Measurements from ENCODE around the gene ZNF410.

DNA sequence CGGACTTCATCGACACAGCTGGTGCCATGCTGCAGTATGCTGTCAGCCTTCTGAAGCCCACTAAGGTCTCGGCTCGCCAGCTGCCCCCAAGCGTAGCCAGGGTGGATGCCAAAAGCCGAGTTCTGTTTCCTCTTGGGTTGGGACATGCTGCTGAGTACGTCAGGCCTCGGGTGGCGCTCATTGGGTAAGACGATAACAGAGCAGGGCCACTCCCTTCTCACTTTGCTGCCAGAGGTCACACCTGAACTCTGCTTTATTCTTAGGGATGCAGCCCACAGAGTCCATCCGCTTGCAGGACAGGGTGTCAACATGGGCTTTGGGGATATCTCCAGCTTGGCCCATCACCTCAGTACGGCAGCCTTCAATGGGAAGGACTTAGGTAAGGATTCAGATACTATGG is 74.5 kb downstream of the ZNF410 start:
- TF ChIP-seq JUNB (CRISPR knock-in tag; IDR thresholded peaks at IDR 0.05; ENCODE audit: borderline replicate concordance) (no peak), NR3C1 (CRISPR knock-in tag; IDR thresholded peaks at IDR 0.05) (no peak), ZNF878 (CRISPR knock-in tag; IDR thresholded peaks at IDR 0.05) (no peak), EP300 (IDR thresholded peaks at IDR 0.05; ENCODE audit: low read depth in 2 of 2, low read length in 2 of 2) (no peak), EP300 (CRISPR knock-in tag; IDR thresholded peaks at IDR 0.05; ENCODE audit: borderline replicate concordance) (no peak), TAF1 (CRISPR knock-in tag; IDR thresholded peaks at IDR 0.05) (no peak), THAP11 (CRISPR knock-in tag; IDR thresholded peaks at IDR 0.05) (no peak), NR2F6 (IDR thresholded peaks at IDR 0.05) (no peak), NR2F6 (CRISPR knock-in tag; IDR thresholded peaks at IDR 0.05) (no peak), RBM39 (IDR thresholded peaks at IDR 0.05; ENCODE audit: low read depth, low read length, poor library complexity, severe bottlenecking) (no peak), PHF20 (CRISPR knock-in tag; IDR thresholded peaks at IDR 0.05) (no peak), TCF7L2 (IDR thresholded peaks at IDR 0.05; ENCODE audit: low read depth, low read length) (no peak), POLR2A (IDR thresholded peaks at IDR 0.05; ENCODE audit: insufficient read depth in 1 of 2, low read depth in 2 of 2, low read length in 2 of 2) (no peak), ZNF138 (CRISPR knock-in tag; IDR thresholded peaks at IDR 0.05; ENCODE audit: low read depth) (no peak)
- TF ChIP-seq, protein P1, sequence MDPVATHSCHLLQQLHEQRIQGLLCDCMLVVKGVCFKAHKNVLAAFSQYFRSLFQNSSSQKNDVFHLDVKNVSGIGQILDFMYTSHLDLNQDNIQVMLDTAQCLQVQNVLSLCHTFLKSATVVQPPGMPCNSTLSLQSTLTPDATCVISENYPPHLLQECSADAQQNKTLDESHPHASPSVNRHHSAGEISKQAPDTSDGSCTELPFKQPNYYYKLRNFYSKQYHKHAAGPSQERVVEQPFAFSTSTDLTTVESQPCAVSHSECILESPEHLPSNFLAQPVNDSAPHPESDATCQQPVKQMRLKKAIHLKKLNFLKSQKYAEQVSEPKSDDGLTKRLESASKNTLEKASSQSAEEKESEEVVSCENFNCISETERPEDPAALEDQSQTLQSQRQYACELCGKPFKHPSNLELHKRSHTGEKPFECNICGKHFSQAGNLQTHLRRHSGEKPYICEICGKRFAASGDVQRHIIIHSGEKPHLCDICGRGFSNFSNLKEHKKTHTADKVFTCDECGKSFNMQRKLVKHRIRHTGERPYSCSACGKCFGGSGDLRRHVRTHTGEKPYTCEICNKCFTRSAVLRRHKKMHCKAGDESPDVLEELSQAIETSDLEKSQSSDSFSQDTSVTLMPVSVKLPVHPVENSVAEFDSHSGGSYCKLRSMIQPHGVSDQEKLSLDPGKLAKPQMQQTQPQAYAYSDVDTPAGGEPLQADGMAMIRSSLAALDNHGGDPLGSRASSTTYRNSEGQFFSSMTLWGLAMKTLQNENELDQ (CRISPR knock-in tag; IDR thresholded peaks at IDR 0.05; ENCODE audit: borderline replicate concordance): no peak
- TF ChIP-seq, protein P2, sequence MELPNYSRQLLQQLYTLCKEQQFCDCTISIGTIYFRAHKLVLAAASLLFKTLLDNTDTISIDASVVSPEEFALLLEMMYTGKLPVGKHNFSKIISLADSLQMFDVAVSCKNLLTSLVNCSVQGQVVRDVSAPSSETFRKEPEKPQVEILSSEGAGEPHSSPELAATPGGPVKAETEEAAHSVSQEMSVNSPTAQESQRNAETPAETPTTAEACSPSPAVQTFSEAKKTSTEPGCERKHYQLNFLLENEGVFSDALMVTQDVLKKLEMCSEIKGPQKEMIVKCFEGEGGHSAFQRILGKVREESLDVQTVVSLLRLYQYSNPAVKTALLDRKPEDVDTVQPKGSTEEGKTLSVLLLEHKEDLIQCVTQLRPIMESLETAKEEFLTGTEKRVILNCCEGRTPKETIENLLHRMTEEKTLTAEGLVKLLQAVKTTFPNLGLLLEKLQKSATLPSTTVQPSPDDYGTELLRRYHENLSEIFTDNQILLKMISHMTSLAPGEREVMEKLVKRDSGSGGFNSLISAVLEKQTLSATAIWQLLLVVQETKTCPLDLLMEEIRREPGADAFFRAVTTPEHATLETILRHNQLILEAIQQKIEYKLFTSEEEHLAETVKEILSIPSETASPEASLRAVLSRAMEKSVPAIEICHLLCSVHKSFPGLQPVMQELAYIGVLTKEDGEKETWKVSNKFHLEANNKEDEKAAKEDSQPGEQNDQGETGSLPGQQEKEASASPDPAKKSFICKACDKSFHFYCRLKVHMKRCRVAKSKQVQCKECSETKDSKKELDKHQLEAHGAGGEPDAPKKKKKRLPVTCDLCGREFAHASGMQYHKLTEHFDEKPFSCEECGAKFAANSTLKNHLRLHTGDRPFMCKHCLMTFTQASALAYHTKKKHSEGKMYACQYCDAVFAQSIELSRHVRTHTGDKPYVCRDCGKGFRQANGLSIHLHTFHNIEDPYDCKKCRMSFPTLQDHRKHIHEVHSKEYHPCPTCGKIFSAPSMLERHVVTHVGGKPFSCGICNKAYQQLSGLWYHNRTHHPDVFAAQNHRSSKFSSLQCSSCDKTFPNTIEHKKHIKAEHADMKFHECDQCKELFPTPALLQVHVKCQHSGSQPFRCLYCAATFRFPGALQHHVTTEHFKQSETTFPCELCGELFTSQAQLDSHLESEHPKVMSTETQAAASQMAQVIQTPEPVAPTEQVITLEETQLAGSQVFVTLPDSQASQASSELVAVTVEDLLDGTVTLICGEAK (IDR thresholded peaks at IDR 0.05): no peak
- TF ChIP-seq, protein P2 (CRISPR knock-in tag; IDR thresholded peaks at IDR 0.05): no peak

All from HepG2 (cell line).